ENCODE data around the gene PRRC2B. TPM values are rescaled to one million over a fixed set of nuclear protein-coding genes. Genes with fewer than 3 reads are reported as not detected.
A peak's percentile ranks its signal among the peaks of the same experiment; 100 is the strongest.

The PRRC2B gene
- total and polyA plus RNA-seq, 2 of the 13 experiments (the other 11 are each of a cell fraction or from before 2014, with no cell fraction given) = 20.8 to 37.4 TPM

DNA sequence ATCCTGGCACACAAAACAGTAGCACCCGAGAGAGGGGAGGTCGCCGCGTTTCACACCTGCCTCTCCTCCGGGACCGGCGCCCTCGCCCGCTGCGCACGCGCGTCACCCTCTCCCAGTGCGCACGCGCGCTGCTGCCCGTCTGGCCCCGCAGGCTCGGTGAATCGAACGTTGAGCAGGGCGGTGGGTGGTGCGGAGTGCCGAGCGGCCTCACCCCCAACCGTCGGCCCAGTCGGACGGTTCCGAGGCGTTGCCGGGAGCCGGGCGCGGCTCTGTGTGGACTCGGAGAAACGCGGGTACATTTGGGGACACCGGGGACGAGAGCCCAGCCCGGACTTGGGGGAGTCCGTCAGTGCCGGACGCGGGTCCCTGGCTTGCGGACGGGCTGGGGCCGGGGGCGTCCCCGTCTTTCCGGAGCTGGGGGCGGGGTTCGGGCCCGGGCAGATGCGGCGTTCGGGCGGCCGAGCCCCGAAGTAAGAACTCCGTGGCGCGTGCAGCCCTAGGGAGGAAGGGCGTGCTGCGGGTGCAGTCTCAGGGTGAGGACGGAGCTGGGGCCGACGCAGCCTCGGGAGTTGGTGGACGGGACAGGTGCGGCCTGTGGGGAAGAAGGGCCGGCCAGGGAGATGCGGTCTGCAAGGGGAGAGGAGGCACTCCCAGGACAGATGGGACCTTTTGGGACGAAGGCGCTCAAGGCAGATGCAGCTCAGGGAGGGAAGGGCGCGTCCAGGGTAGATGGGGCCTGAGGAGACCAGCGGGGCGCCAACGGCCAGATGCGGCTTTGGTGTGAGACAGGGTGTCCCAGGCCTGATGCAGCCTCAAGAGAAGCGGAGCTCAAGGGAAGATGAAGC is 109.1 kb downstream of the PRRC2B start, which contains the start of gene POMT1 (continued):
- TF ChIP-seq PRDM4 (CRISPR knock-in tag; IDR thresholded peaks at IDR 0.05; ENCODE audit: borderline replicate concordance) (peak; percentile 82; the same call in 1 of the 2 replicates), HDAC6 (IDR thresholded peaks at IDR 0.05; ENCODE audit: low read depth, low read length) (no peak), ZNF790 (CRISPR knock-in tag; IDR thresholded peaks at IDR 0.05; ENCODE audit: borderline replicate concordance) (peak; percentile 90; the same call in 1 of the 2 replicates), POLR2AphosphoS5 (IDR thresholded peaks at IDR 0.05; ENCODE audit: low read depth, low read length) (peak; percentile 79), ZBTB43 (CRISPR knock-in tag; conservative IDR thresholded peaks at IDR 0.05) (peak; percentile 79), ZNF451 (CRISPR knock-in tag; IDR thresholded peaks at IDR 0.05) (no peak), KAT8 (CRISPR knock-in tag; IDR thresholded peaks at IDR 0.05) (peak; percentile 83), NR1H2 (CRISPR knock-in tag; IDR thresholded peaks at IDR 0.05; ENCODE audit: borderline replicate concordance, low read depth) (no peak), ZNF614 (CRISPR knock-in tag; IDR thresholded peaks at IDR 0.05; ENCODE audit: borderline replicate concordance) (peak; percentile 37; the same call in 1 of the 2 replicates), NCOA2 (CRISPR knock-in tag; IDR thresholded peaks at IDR 0.05) (peak; percentile 41), TOPORS (CRISPR knock-in tag; IDR thresholded peaks at IDR 0.05) (no peak; the same call in 1 of the 2 replicates), TBX3 (IDR thresholded peaks at IDR 0.05; ENCODE audit: borderline replicate concordance) (peak; percentile 48; the same call in 1 of the 2 replicates), ZBTB20 (CRISPR knock-in tag; IDR thresholded peaks at IDR 0.05; ENCODE audit: borderline replicate concordance, low read depth) (0 out of 2 replicates have a peak, but pooled peaks have one; percentile 23), KLF15 (CRISPR knock-in tag; IDR thresholded peaks at IDR 0.05; ENCODE audit: borderline replicate concordance) (no peak), RBM22 (optimal IDR thresholded peaks at IDR 0.05; ENCODE audit: low read length) (peak; percentile 22), ZNF891 (CRISPR knock-in tag; IDR thresholded peaks at IDR 0.05) (peak; percentile 41)
- TF ChIP-seq, protein P1, sequence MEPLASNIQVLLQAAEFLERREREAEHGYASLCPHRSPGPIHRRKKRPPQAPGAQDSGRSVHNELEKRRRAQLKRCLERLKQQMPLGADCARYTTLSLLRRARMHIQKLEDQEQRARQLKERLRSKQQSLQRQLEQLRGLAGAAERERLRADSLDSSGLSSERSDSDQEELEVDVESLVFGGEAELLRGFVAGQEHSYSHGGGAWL (CRISPR knock-in tag; IDR thresholded peaks at IDR 0.05) = 0 out of 2 replicates have a peak, but pooled peaks have one; percentile 28
- TF ChIP-seq, protein P2, sequence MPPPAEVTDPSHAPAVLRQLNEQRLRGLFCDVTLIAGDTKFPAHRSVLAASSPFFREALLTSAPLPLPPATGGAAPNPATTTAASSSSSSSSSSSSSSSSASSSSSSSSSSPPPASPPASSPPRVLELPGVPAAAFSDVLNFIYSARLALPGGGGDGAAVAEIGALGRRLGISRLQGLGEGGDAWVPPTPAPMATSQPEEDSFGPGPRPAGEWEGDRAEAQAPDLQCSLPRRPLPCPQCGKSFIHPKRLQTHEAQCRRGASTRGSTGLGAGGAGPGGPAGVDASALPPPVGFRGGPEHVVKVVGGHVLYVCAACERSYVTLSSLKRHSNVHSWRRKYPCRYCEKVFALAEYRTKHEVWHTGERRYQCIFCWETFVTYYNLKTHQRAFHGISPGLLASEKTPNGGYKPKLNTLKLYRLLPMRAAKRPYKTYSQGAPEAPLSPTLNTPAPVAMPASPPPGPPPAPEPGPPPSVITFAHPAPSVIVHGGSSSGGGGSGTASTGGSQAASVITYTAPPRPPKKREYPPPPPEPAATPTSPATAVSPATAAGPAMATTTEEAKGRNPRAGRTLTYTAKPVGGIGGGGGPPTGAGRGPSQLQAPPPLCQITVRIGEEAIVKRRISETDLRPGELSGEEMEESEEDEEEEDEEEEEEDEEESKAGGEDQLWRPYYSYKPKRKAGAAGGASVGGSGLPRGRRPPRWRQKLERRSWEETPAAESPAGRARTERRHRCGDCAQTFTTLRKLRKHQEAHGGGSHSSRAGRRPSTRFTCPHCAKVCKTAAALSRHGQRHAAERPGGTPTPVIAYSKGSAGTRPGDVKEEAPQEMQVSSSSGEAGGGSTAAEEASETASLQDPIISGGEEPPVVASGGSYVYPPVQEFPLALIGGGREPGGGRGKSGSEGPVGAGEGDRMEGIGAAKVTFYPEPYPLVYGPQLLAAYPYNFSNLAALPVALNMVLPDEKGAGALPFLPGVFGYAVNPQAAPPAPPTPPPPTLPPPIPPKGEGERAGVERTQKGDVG (CRISPR knock-in tag; IDR thresholded peaks at IDR 0.05; ENCODE audit: borderline replicate concordance) = peak; percentile 41; the same call in 1 of the 2 replicates
- TF ChIP-seq, protein P3, sequence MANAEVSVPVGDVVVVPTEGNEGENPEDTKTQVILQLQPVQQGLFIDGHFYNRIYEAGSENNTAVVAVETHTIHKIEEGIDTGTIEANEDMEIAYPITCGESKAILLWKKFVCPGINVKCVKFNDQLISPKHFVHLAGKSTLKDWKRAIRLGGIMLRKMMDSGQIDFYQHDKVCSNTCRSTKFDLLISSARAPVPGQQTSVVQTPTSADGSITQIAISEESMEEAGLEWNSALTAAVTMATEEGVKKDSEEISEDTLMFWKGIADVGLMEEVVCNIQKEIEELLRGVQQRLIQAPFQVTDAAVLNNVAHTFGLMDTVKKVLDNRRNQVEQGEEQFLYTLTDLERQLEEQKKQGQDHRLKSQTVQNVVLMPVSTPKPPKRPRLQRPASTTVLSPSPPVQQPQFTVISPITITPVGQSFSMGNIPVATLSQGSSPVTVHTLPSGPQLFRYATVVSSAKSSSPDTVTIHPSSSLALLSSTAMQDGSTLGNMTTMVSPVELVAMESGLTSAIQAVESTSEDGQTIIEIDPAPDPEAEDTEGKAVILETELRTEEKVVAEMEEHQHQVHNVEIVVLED (CRISPR knock-in tag; IDR thresholded peaks at IDR 0.05; ENCODE audit: borderline replicate concordance) = peak; percentile 63
